GM18511 (cell line): ENCODE data around the gene RPS6KA2.
A peak's percentile ranks its signal among the peaks of the same experiment; 100 is the strongest.

Experiments
- ATAC-seq: cut with Tn5 transposase; IDR thresholded peaks from one replicate; pipeline ENCODE4 v1.9.1; 2021; ENCODE audit warnings: mild to moderate bottlenecking, moderate library complexity; ENCODE audit not compliant: unreplicated experiment

Gene RPS6KA2

GRCh38 chr6:166627033-166627874, at the start of gene RPS6KA2:
TSS of gene RPS6KA2 (minus strand) at chr6:166627251. CDS start at chr6:166627019, 232 bp downstream.
- peak; percentile 84 for ATAC-seq

- ATAC-seq = no peak
These were observed 49.3 kb upstream of the RPS6KA2 start for GRCh38 chr6:166676270-166676860.

GRCh38 chr6:166675736-166676135, 48.7 kb upstream of the RPS6KA2 start:
- ATAC-seq = no peak

- no peak for ATAC-seq
These were observed 46.3 kb upstream of the RPS6KA2 start for GRCh38 chr6:166673309-166673708.

- ATAC-seq = no peak
These were observed 45.7 kb upstream of the RPS6KA2 start for GRCh38 chr6:166672624-166673206.

- no peak for ATAC-seq
These were observed 45.1 kb upstream of the RPS6KA2 start for GRCh38 chr6:166672146-166672545.

- ATAC-seq = no peak
These were observed 44.5 kb upstream of the RPS6KA2 start for GRCh38 chr6:166671434-166672081.

- ATAC-seq = no peak
These were observed 43.8 kb upstream of the RPS6KA2 start for GRCh38 chr6:166670894-166671293.

GRCh38 chr6:166670013-166670412, 43.0 kb upstream of the RPS6KA2 start:
- ATAC-seq = no peak

- ATAC-seq = no peak
These were observed 41.0 kb upstream of the RPS6KA2 start for GRCh38 chr6:166667796-166668610.

- no peak for ATAC-seq
These were observed 37.1 kb upstream of the RPS6KA2 start for GRCh38 chr6:166664135-166664534.

GRCh38 chr6:166663568-166663967, 36.5 kb upstream of the RPS6KA2 start:
- ATAC-seq = no peak

- no peak for ATAC-seq
These were observed 35.6 kb upstream of the RPS6KA2 start for GRCh38 chr6:166662690-166663089.

GRCh38 chr6:166661327-166662085, 34.5 kb upstream of the RPS6KA2 start:
- no peak for ATAC-seq

GRCh38 chr6:166660157-166660688, 33.2 kb upstream of the RPS6KA2 start:
- ATAC-seq = no peak

GRCh38 chr6:166659581-166659980, 32.5 kb upstream of the RPS6KA2 start:
- ATAC-seq = no peak

- ATAC-seq = no peak
These were observed 31.7 kb upstream of the RPS6KA2 start for GRCh38 chr6:166658792-166659150.

GRCh38 chr6:166658115-166658791, 31.2 kb upstream of the RPS6KA2 start:
- no peak for ATAC-seq

- no peak for ATAC-seq
These were observed 30.5 kb upstream of the RPS6KA2 start for GRCh38 chr6:166657531-166657930.
